ENCODE measurements around the gene DYNAP.

GRCh38 chr18:54607213-54608027 lies 16.4 kb downstream of the DYNAP start:
- TF ChIP-seq POLR2AphosphoS5 (IDR thresholded peaks at IDR 0.05) (no peak), POLR2A (IDR thresholded peaks at IDR 0.05) (no peak), EP300 (IDR thresholded peaks at IDR 0.05) (no peak)
- TF ChIP-seq, protein P1, sequence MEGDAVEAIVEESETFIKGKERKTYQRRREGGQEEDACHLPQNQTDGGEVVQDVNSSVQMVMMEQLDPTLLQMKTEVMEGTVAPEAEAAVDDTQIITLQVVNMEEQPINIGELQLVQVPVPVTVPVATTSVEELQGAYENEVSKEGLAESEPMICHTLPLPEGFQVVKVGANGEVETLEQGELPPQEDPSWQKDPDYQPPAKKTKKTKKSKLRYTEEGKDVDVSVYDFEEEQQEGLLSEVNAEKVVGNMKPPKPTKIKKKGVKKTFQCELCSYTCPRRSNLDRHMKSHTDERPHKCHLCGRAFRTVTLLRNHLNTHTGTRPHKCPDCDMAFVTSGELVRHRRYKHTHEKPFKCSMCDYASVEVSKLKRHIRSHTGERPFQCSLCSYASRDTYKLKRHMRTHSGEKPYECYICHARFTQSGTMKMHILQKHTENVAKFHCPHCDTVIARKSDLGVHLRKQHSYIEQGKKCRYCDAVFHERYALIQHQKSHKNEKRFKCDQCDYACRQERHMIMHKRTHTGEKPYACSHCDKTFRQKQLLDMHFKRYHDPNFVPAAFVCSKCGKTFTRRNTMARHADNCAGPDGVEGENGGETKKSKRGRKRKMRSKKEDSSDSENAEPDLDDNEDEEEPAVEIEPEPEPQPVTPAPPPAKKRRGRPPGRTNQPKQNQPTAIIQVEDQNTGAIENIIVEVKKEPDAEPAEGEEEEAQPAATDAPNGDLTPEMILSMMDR (IDR thresholded peaks at IDR 0.05) = no peak

Data from suprapubic skin (tissue), 4 donors.